ENCODE measurements around the gene TEX47.

TEX47 gene

GRCh38 chr7:88795553-88795952 lies at the start of gene TEX47:
TSS of gene TEX47 (minus strand) at chr7:88795737. CDS start at chr7:88794942, 795 bp downstream.
- DNase-seq = no peak

GRCh38 chr7:88845091-88845490 lies 49.6 kb upstream of the TEX47 start:
- no peak for DNase-seq

- DNase-seq = no peak
Measured at GRCh38 chr7:88842201-88842600, 46.7 kb upstream of the TEX47 start.

- peak; percentile 16 for DNase-seq
Measured at GRCh38 chr7:88835147-88835728, 39.7 kb upstream of the TEX47 start.

GRCh38 chr7:88826222-88826621 lies 30.7 kb upstream of the TEX47 start:
- no peak for DNase-seq

GRCh38 chr7:88818552-88818951 lies 23.0 kb upstream of the TEX47 start:
- DNase-seq = no peak

GRCh38 chr7:88806280-88807037 lies 10.9 kb upstream of the TEX47 start:
- no peak for DNase-seq

GRCh38 chr7:88801046-88801445 lies 5.5 kb upstream of the TEX47 start:
- no peak for DNase-seq

- no peak for DNase-seq
Measured at GRCh38 chr7:88792361-88792760, 3.2 kb downstream of the TEX47 start.

GRCh38 chr7:88791891-88792290 lies 3.6 kb downstream of the TEX47 start:
- no peak for DNase-seq

GRCh38 chr7:88789480-88790064 lies 6.0 kb downstream of the TEX47 start:
- DNase-seq = peak; percentile 18

- no peak for DNase-seq
Measured at GRCh38 chr7:88787777-88788176, 7.8 kb downstream of the TEX47 start.

GRCh38 chr7:88775838-88776237 lies 19.7 kb downstream of the TEX47 start:
- DNase-seq = no peak

- no peak for DNase-seq
Measured at GRCh38 chr7:88772776-88773175, 22.8 kb downstream of the TEX47 start.

GRCh38 chr7:88771417-88771816 lies 24.1 kb downstream of the TEX47 start:
- no peak for DNase-seq

GRCh38 chr7:88761779-88762178 lies 33.8 kb downstream of the TEX47 start:
- no peak for DNase-seq

- no peak for DNase-seq
Measured at GRCh38 chr7:88760136-88760515, 35.4 kb downstream of the TEX47 start.

GRCh38 chr7:88759230-88760135 lies 36.1 kb downstream of the TEX47 start, which contains the start of gene ZNF804B:
TSS of gene ZNF804B (plus strand) at chr7:88759700. CDS start at chr7:88759977, 277 bp downstream.
- DNase-seq = no peak

- DNase-seq = peak; percentile 26
Measured at GRCh38 chr7:88758381-88759229, 36.9 kb downstream of the TEX47 start.

- DNase-seq = no peak
Measured at GRCh38 chr7:88757371-88757770, 38.2 kb downstream of the TEX47 start.

- DNase-seq = no peak
Measured at GRCh38 chr7:88756802-88757201, 38.7 kb downstream of the TEX47 start.

GRCh38 chr7:88746126-88746525 lies 49.4 kb downstream of the TEX47 start:
- DNase-seq = no peak
